ENCODE results near the gene ABCA9. TPM values are rescaled to one million over a fixed set of nuclear protein-coding genes. Genes with fewer than 3 reads are reported as not detected.

ABCA9 gene
- total RNA-seq, 1 experiment from 2014 or later = not detected

DNA sequence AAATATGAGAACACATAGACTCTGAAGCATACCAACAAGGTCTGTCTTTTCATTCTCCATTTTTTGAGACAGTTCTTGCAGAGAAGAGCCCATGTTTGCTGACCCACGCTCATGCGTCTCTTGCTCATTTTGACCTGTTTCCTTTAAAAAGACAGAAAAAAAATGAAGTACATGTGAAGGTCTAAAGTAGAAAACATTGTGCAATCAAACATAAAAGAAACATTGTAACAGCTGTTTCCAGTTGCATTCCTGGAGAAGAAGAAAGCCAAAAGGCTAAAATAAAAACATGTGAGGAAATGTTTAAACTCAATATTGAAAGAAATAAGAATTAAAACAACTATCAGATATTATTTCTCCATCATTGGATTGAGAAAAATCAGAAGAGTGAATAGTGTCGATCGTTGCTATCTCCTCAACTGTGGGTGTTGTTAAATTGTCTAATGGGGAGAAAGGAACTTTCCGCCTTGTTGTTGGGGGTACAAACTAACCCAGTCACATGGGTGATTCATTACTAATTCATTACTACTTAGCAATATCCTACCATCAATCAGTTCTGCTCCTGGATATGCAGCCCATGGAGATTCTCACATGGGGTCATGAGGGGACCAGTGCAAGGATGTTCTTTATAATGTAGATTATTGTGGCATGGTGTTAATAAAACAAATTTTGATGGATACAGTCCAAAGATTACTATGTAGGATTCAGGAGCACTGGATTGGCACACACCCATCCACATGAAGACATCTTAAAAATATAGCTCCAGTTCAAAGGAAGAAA lies 9.5 kb downstream of the ABCA9 start:
- peak; percentile 51; the same call in 1 of the 2 replicates for TF ChIP-seq GABPB1 (CRISPR knock-in tag; IDR thresholded peaks at IDR 0.05)
- TF ChIP-seq, protein P1, sequence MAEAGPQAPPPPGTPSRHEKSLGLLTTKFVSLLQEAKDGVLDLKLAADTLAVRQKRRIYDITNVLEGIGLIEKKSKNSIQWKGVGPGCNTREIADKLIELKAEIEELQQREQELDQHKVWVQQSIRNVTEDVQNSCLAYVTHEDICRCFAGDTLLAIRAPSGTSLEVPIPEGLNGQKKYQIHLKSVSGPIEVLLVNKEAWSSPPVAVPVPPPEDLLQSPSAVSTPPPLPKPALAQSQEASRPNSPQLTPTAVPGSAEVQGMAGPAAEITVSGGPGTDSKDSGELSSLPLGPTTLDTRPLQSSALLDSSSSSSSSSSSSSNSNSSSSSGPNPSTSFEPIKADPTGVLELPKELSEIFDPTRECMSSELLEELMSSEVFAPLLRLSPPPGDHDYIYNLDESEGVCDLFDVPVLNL (CRISPR knock-in tag; IDR thresholded peaks at IDR 0.05; ENCODE audit: borderline replicate concordance, low read depth) = no peak
- TF ChIP-seq TEAD4 (CRISPR knock-in tag; IDR thresholded peaks at IDR 0.05) = no peak
- TF ChIP-seq RELA (CRISPR knock-in tag; IDR thresholded peaks at IDR 0.05; ENCODE audit: borderline replicate concordance) = no peak
- no peak for TF ChIP-seq ZNF423 (CRISPR knock-in tag; IDR thresholded peaks at IDR 0.05)
- TF ChIP-seq, protein P2, sequence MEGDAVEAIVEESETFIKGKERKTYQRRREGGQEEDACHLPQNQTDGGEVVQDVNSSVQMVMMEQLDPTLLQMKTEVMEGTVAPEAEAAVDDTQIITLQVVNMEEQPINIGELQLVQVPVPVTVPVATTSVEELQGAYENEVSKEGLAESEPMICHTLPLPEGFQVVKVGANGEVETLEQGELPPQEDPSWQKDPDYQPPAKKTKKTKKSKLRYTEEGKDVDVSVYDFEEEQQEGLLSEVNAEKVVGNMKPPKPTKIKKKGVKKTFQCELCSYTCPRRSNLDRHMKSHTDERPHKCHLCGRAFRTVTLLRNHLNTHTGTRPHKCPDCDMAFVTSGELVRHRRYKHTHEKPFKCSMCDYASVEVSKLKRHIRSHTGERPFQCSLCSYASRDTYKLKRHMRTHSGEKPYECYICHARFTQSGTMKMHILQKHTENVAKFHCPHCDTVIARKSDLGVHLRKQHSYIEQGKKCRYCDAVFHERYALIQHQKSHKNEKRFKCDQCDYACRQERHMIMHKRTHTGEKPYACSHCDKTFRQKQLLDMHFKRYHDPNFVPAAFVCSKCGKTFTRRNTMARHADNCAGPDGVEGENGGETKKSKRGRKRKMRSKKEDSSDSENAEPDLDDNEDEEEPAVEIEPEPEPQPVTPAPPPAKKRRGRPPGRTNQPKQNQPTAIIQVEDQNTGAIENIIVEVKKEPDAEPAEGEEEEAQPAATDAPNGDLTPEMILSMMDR (IDR thresholded peaks at IDR 0.05) = no peak
- TF ChIP-seq, protein P3, sequence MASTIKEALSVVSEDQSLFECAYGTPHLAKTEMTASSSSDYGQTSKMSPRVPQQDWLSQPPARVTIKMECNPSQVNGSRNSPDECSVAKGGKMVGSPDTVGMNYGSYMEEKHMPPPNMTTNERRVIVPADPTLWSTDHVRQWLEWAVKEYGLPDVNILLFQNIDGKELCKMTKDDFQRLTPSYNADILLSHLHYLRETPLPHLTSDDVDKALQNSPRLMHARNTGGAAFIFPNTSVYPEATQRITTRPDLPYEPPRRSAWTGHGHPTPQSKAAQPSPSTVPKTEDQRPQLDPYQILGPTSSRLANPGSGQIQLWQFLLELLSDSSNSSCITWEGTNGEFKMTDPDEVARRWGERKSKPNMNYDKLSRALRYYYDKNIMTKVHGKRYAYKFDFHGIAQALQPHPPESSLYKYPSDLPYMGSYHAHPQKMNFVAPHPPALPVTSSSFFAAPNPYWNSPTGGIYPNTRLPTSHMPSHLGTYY (CRISPR knock-in tag; IDR thresholded peaks at IDR 0.05) = no peak
- H3K27me3 Mint-ChIP-seq (ENCODE audit: low read depth) = no peaks in the 10 kb centered on the region
- no peak for ATAC-seq
- CTCF ChIA-PET = no interaction called here
- H3K36me3 Mint-ChIP-seq = no peaks in the 10 kb centered on the region
- H3K9me3 Mint-ChIP-seq = no peaks in the 10 kb centered on the region
- POLR2A ChIA-PET = no interaction called here
- H3K4me3 Mint-ChIP-seq = no peak overlapping the region
- H3K4me1 Mint-ChIP-seq = no peaks in the 10 kb centered on the region
- DNase-seq (ENCODE audit: low spot score) = no peak
- no peak overlapping the region for H3K27ac Mint-ChIP-seq

DNA sequence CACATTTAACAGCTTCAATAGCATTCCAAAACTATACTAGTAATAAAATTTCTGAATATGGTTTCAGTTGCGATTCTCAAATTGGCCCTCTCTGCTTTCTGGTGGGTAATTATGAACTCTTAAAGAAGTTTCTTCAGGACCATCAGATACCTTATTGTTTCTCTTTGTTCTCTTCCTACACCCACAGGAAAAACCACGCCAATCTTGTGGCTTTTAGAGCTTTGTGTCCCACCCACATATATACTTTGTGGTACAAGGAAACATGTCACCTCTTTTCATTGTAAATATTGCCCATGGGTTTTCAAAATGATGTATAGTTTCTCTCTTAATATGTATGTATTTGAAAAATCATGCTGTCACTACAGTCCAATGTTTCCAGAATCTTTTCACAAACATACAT lies 12.1 kb downstream of the ABCA9 start:
- ChIA-PET CTCF (no interaction called here), POLR2A (no interaction called here)
- no peaks in the 10 kb centered on the region for H3K9me3 Mint-ChIP-seq
- H3K36me3 Mint-ChIP-seq = no peaks in the 10 kb centered on the region
- no peak for DNase-seq (ENCODE audit: low spot score)
- no peaks in the 10 kb centered on the region for H3K4me1 Mint-ChIP-seq
- H3K4me3 Mint-ChIP-seq = no peak overlapping the region
- H3K27ac Mint-ChIP-seq = no peak overlapping the region
- no peaks in the 10 kb centered on the region for H3K27me3 Mint-ChIP-seq (ENCODE audit: low read depth)
- no peak for ATAC-seq
- TF ChIP-seq, protein P4, sequence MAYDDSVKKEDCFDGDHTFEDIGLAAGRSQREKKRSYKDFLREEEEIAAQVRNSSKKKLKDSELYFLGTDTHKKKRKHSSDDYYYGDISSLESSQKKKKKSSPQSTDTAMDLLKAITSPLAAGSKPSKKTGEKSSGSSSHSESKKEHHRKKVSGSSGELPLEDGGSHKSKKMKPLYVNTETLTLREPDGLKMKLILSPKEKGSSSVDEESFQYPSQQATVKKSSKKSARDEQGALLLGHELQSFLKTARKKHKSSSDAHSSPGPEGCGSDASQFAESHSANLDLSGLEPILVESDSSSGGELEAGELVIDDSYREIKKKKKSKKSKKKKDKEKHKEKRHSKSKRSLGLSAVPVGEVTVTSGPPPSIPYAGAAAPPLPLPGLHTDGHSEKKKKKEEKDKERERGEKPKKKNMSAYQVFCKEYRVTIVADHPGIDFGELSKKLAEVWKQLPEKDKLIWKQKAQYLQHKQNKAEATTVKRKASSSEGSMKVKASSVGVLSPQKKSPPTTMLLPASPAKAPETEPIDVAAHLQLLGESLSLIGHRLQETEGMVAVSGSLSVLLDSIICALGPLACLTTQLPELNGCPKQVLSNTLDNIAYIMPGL (CRISPR knock-in tag; IDR thresholded peaks at IDR 0.05) = no peak
- TF ChIP-seq OVOL2 (CRISPR knock-in tag; IDR thresholded peaks at IDR 0.05; ENCODE audit: borderline replicate concordance) (no peak), SMAD3 (CRISPR knock-in tag; IDR thresholded peaks at IDR 0.05; ENCODE audit: borderline replicate concordance) (no peak), NR1H2 (CRISPR knock-in tag; IDR thresholded peaks at IDR 0.05) (no peak), SP1 (CRISPR knock-in tag; conservative IDR thresholded peaks at IDR 0.05) (no peak), TP53 (CRISPR knock-in tag; IDR thresholded peaks at IDR 0.05) (no peak), NR2C2 (CRISPR knock-in tag; IDR thresholded peaks at IDR 0.05) (no peak), NR3C1 (CRISPR knock-in tag; conservative IDR thresholded peaks at IDR 0.05; ENCODE audit: low read depth) (no peak), CREB1 (CRISPR knock-in tag; IDR thresholded peaks at IDR 0.05) (no peak), TEAD1 (CRISPR knock-in tag; IDR thresholded peaks at IDR 0.05) (no peak), HMGA2 (CRISPR knock-in tag; IDR thresholded peaks at IDR 0.05) (no peak), GABPB1 (CRISPR knock-in tag; IDR thresholded peaks at IDR 0.05) (no peak), KAT7 (CRISPR knock-in tag; IDR thresholded peaks at IDR 0.05; ENCODE audit: borderline replicate concordance) (no peak)
- TF ChIP-seq, protein P5, sequence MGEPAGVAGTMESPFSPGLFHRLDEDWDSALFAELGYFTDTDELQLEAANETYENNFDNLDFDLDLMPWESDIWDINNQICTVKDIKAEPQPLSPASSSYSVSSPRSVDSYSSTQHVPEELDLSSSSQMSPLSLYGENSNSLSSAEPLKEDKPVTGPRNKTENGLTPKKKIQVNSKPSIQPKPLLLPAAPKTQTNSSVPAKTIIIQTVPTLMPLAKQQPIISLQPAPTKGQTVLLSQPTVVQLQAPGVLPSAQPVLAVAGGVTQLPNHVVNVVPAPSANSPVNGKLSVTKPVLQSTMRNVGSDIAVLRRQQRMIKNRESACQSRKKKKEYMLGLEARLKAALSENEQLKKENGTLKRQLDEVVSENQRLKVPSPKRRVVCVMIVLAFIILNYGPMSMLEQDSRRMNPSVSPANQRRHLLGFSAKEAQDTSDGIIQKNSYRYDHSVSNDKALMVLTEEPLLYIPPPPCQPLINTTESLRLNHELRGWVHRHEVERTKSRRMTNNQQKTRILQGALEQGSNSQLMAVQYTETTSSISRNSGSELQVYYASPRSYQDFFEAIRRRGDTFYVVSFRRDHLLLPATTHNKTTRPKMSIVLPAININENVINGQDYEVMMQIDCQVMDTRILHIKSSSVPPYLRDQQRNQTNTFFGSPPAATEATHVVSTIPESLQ (CRISPR knock-in tag; IDR thresholded peaks at IDR 0.05) = no peak
- TF ChIP-seq, protein P6, sequence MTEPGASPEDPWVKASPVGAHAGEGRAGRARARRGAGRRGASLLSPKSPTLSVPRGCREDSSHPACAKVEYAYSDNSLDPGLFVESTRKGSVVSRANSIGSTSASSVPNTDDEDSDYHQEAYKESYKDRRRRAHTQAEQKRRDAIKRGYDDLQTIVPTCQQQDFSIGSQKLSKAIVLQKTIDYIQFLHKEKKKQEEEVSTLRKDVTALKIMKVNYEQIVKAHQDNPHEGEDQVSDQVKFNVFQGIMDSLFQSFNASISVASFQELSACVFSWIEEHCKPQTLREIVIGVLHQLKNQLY (CRISPR knock-in tag; IDR thresholded peaks at IDR 0.05) = no peak
- TF ChIP-seq, protein P7, sequence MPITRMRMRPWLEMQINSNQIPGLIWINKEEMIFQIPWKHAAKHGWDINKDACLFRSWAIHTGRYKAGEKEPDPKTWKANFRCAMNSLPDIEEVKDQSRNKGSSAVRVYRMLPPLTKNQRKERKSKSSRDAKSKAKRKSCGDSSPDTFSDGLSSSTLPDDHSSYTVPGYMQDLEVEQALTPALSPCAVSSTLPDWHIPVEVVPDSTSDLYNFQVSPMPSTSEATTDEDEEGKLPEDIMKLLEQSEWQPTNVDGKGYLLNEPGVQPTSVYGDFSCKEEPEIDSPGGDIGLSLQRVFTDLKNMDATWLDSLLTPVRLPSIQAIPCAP (CRISPR knock-in tag; IDR thresholded peaks at IDR 0.05) = no peak
